ENCODE results near the gene ADAM10.
"Not testable (repeated sequence)": the region's sequence is repeated elsewhere in the genome, so short reads cannot be mapped to it uniquely, and the experiment has no call there.

The ADAM10 gene

GRCh38 chr15:58677426-58677825 is 72.1 kb downstream of the ADAM10 start:
- no peak for DNase-seq (ENCODE audit: low read depth in 2 of 2)

GRCh38 chr15:58676766-58677165 is 72.7 kb downstream of the ADAM10 start:
- DNase-seq (ENCODE audit: low read depth in 2 of 2): no peak

GRCh38 chr15:58671186-58671585 is 78.3 kb downstream of the ADAM10 start:
- no peak for DNase-seq (ENCODE audit: low read depth in 2 of 2)

DNA sequence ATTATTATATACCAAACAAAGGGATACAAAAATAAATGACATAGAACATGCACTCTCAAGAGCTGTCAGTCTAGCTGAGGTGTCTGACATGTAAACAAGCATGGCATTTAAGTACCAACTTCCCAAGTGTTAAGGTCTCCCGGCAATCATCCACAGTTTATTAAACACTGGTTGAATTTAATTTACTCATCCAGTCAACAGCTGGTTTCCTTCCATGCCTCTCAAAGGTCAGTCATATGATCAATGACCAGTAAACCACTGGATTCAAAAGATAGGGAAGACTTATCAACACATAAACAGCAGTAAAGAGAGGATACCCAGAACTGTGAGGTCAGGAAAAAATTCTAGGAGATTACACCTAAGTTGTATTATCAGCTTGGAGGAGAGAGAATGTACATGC is 80.4 kb downstream of the ADAM10 start:
- DNase-seq (ENCODE audit: low read depth in 2 of 2): no peak

DNA sequence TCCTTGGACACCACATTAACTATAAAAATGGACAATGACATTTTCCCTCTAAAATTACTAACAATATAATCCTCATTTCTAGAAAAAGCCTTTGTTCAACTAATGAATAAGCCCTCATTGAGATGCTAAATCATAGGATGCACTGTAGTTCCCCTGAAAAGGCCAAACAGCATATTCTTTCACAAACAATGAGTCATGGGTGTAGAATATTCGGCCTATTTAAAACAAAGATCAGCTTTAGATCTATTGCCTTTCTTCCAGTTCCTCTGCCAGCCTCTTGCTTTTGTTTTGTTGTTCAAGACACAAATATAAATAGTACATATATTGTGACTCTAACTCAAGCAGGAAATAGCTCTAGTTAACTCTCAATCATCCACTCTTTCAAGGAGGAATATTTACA is 82.5 kb downstream of the ADAM10 start:
- DNase-seq (ENCODE audit: low read depth in 2 of 2): no peak

- no peak for DNase-seq (ENCODE audit: low read depth in 2 of 2)
These were observed 83.8 kb downstream of the ADAM10 start for GRCh38 chr15:58665672-58666071.

- DNase-seq (ENCODE audit: low read depth in 2 of 2): no peak
These were observed 99.4 kb downstream of the ADAM10 start for GRCh38 chr15:58650102-58650501.

DNA sequence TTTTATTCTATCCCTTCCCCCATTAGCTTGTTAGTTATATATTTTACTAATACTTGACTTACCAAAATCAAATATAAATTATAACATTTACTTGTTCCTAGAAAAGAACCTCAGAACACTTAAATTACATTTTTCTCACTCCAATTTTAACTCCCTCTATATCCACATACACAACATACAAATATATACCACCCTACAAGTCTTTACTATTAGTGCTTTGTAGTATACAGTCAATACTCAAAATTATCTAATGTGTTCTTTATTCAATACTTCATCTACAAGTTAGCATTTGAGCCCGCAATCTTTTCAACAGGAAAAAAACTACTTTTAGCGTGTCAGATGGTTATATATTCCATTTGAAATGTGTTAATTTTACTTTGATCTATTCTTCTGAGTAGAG is 100.3 kb downstream of the ADAM10 start:
- DNase-seq (ENCODE audit: low read depth in 2 of 2): no peak

DNA sequence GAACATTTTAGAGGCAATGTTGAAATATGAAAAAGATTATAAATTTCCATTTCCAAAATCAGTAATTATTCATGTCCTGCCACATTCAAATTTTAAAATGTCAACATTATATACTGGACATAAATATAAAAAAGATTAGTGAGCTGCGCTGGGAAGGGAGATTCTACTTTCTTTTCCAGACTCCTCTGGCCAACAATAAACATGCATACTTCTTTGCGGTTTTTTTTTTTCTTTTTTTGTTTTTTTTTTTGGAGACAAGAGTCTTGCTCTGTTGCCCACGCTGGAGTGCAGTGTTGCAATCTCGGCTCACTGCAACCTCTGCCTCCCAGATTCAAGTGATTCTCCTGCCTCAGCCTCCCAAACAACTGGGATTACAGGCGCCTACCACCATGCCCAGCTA is 105.5 kb downstream of the ADAM10 start:
- DNase-seq (ENCODE audit: low read depth in 2 of 2): no peak

GRCh38 chr15:58641660-58642059 is 107.8 kb downstream of the ADAM10 start:
- DNase-seq (ENCODE audit: low read depth in 2 of 2): no peak

GRCh38 chr15:58639992-58640391 is 109.5 kb downstream of the ADAM10 start:
- DNase-seq (ENCODE audit: low read depth in 2 of 2): no peak

- no peak for DNase-seq (ENCODE audit: low read depth in 2 of 2)
These were observed 110.3 kb downstream of the ADAM10 start for GRCh38 chr15:58639002-58639756.

DNA sequence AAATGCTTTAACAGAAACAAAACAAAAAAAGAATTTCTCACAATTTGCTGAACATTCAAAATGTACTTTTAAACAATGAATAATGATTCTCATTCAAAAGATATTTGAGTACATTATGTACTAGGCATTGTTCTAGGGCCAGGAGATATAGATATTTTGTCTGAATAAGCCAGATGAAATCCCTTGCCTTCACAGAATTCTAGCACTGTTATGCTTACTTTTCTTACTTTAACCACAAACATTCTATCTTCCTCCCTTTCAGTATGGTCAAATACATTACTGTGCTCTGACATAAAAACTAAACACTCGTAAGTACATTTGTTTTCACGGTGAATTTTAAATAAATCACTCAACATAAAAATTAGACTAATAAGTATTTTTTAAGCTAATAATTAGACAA is 116.7 kb downstream of the ADAM10 start:
- DNase-seq (ENCODE audit: low read depth in 2 of 2): no peak

- DNase-seq (ENCODE audit: low read depth in 2 of 2): no peak
These were observed 118.2 kb downstream of the ADAM10 start for GRCh38 chr15:58631319-58631718.

DNA sequence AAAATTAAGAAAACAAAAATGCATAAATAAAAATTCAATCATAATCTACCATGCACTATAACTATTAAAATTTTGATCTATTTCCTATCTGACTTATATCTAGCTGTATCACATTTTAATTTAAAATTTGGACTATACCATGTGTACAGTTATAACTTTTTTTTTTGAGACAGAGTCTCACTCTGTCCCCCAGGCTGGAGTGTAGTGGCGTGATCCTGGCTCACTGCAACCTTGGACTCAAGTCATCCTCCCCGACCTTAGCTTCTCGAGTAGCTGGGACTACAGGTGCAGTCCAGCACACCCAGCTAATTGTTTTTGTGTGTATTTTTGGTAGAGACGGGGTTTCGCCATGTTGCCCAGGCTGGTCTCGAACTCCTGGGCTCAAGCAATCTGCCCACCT is 119.9 kb downstream of the ADAM10 start:
- no peak for DNase-seq (ENCODE audit: low read depth in 2 of 2)

- DNase-seq (ENCODE audit: low read depth in 2 of 2): no peak
These were observed 121.1 kb downstream of the ADAM10 start for GRCh38 chr15:58628206-58628947.

DNA sequence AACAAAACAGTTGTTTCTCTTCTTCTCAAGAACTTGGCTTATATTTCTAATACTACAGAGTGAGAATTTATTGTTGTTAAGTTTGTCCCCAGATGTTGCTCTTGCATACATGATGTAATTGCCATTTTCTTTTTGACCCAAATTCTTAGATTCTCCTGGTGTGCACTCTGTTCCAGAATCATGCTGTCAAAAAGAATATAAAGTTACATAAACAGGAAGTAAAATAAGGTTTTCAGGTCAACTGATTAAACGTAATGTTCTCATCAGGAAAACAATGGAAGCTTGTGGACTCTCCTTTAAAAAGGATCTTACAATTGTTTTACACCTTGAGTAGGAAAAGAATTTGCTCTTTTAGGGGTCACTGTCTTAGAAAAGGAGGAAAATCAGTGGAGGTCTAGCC is 121.8 kb downstream of the ADAM10 start:
- DNase-seq (ENCODE audit: low read depth in 2 of 2): no peak

GRCh38 chr15:58627046-58627445 is 122.5 kb downstream of the ADAM10 start:
- DNase-seq (ENCODE audit: low read depth in 2 of 2): no peak

- DNase-seq (ENCODE audit: low read depth in 2 of 2): no peak
These were observed 123.1 kb downstream of the ADAM10 start for GRCh38 chr15:58626378-58626777.

- DNase-seq (ENCODE audit: low read depth in 2 of 2): no peak
These were observed 126.6 kb downstream of the ADAM10 start for GRCh38 chr15:58622877-58623276.

DNA sequence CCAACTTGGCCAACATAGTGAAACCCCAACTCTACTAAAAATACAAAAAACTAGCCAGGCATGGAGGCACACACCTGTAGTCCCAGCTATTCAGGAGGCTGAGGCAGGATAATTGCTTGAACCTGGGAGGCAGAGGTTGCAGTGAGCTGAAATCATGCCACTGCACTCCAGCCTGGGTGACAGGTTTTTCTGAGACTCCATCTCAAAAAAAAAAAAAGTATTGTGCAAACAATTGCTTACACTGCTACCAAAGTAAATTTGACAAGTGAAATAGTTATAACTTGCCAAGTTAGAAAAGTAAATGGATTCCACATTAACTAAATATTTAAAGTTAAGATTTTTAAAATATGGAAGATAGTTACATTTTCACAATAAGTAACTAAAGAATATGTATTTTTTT is 129.2 kb downstream of the ADAM10 start:
- DNase-seq (ENCODE audit: low read depth in 2 of 2): not testable (repeated sequence)

GRCh38 chr15:58616171-58616570 is 133.3 kb downstream of the ADAM10 start:
- DNase-seq (ENCODE audit: low read depth in 2 of 2): no peak

Measured in stimulated activated CD4-positive, alpha-beta T cell treated with anti-CD3 and anti-CD28 coated beads, Interleukin-1b, Interleukin-23, amount 100 ng/mL, for 4 hours (primary cell).